Tibial nerve (tissue), 4 donors: Measurements from ENCODE around the gene DOHH. TPM values are rescaled to one million over a fixed set of nuclear protein-coding genes. Genes with fewer than 3 reads are reported as not detected.

Experiments
- DNase-seq, 2 donors: peaks; one replicate each; pipeline ENCODE4 v3.0.0-alpha.2; 2019; ENCODE audit warnings: low spot score in 2 of 2
- H3K27ac ChIP-seq, 4 donors: fragments of 200-600 bp; sonication (generic) in 3 of 4; one replicate each; pipeline ENCODE4 v1.5.1; 2017 to 2019; ENCODE audit warnings: mild to moderate bottlenecking in 1 of 4
- H3K27me3 ChIP-seq, 2 donors: fragments of 200-600 bp; sonication (generic) in 1 of 2; one replicate each; pipeline versions ENCODE4 v1.5.1 to v1.6.0; 2017 to 2019
- H3K36me3 ChIP-seq, 3 donors: fragments of 200-600 bp; sonication (generic); one replicate each; pipeline ENCODE4 v1.5.1; 2018 to 2019
- H3K4me1 ChIP-seq, 4 donors: fragments of 200-600 bp; sonication (generic) in 3 of 4; one replicate each; pipeline ENCODE4 v1.5.1; 2017 to 2019
- H3K4me3 ChIP-seq, 4 donors: fragments of 200-600 bp; sonication (generic) in 3 of 4; one replicate each; pipeline ENCODE4 v1.5.1; 2017 to 2019; ENCODE audit warnings: mild to moderate bottlenecking in 1 of 4, moderate library complexity in 1 of 4
- H3K9me3 ChIP-seq, 4 donors: fragments of 200-600 bp; sonication (generic) in 3 of 4; one replicate each; pipeline ENCODE4 v1.5.1; 2017 to 2019
- EP300 ChIP-seq, 2 donors: sonication (generic); formaldehyde crosslinking; IDR thresholded peaks; one replicate each; pipeline ENCODE4 v1.6.1; 2017; ENCODE audit warnings: antibody characterized with exemption in 2 of 2, mild to moderate bottlenecking in 1 of 2
- POLR2A ChIP-seq, 2 donors: fragments of 450-650 bp; IDR thresholded peaks; one replicate each; pipeline ENCODE4 v1.6.1; 2017; ENCODE audit warnings: antibody characterized with exemption in 2 of 2, mild to moderate bottlenecking in 2 of 2, moderate library complexity in 2 of 2
- WGBS, 2 donors: methylation state at CpG; one replicate each; pipeline ENCODE4 v1.1.5; 2018; 5-methylcytosine and 5-hydroxymethylcytosine counted together
- total RNA-seq, 4 donors: library from RNA; depleted of rRNA; stranded (reverse); fragments of >200 nt; gene quantifications; one replicate each; pipeline ENCODE4 v1.1.0, GENCODE V29; 2016
- TF ChIP-seq, protein P1 (sequence below), 5 experiments: fragments of 200-600 bp in 3 of 5; fragments of 450-650 bp in 2 of 5; sonication (generic) in 3 of 5; IDR thresholded peaks; one replicate each; pipeline ENCODE4 v1.5.1; 2016 to 2019; ENCODE audit warnings: antibody characterized with exemption in 5 of 5, mild to moderate bottlenecking in 3 of 5, moderate library complexity in 2 of 5

Gene DOHH
- total RNA-seq, 4 donors from 2014 or later: 19.7 to 30.3 (median 23.0) TPM

DNA sequence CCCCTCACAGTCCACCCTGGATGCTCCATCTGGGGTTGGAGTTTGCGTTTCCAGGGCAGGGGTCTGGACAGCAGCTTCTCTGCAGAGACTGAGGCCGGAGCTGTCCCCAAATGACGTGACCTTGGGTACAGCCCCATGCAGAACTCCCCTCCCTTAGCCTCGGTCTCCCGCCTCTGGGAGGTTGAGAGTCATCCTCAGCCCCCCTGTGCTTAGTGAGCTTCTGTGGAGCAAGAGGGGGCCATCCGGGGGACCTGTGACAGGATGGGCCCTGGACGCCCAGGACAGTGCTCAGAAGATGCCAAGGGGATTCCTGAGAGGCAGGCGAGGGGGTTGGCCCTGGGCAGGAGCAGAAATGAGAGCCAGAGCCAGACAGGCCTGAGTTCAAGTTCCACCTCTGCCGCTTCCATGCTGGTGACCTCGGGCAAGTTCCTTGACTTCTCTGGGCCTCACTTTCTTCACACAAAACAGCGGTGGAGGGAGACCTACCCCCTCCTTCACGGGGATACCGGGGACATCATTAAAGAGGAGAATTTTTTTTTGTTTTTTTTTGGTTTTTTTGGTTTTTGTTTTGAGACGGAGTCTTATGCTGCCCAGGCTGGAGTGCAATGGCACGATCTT lies 40.4 kb downstream of the DOHH start:
- DNase-seq: no peak
- H3K27me3 ChIP-seq: no peaks in the 10 kb centered on the region
- H3K36me3 ChIP-seq: peaks cover 5 to 60% (median 6%) of the 10 kb centered on the region in 3 donors
- TF ChIP-seq, protein P1, sequence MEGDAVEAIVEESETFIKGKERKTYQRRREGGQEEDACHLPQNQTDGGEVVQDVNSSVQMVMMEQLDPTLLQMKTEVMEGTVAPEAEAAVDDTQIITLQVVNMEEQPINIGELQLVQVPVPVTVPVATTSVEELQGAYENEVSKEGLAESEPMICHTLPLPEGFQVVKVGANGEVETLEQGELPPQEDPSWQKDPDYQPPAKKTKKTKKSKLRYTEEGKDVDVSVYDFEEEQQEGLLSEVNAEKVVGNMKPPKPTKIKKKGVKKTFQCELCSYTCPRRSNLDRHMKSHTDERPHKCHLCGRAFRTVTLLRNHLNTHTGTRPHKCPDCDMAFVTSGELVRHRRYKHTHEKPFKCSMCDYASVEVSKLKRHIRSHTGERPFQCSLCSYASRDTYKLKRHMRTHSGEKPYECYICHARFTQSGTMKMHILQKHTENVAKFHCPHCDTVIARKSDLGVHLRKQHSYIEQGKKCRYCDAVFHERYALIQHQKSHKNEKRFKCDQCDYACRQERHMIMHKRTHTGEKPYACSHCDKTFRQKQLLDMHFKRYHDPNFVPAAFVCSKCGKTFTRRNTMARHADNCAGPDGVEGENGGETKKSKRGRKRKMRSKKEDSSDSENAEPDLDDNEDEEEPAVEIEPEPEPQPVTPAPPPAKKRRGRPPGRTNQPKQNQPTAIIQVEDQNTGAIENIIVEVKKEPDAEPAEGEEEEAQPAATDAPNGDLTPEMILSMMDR (IDR thresholded peaks at IDR 0.05): no peak
- no peak for TF ChIP-seq EP300 (IDR thresholded peaks at IDR 0.05)
- no peak for TF ChIP-seq POLR2A (IDR thresholded peaks at IDR 0.05)
- no peak overlapping the region for H3K4me3 ChIP-seq
- WGBS, 2 donors: 57 to 63% methylated on average over 12 to 15 of the region's 15 CpGs
- peak overlapping the region; percentile 66 to 92 (median 79) for H3K27ac ChIP-seq
- peaks cover 5 to 69% (median 29%) of the 10 kb centered on the region in 4 donors for H3K4me1 ChIP-seq
- no peaks in the 10 kb centered on the region for H3K9me3 ChIP-seq

DNA sequence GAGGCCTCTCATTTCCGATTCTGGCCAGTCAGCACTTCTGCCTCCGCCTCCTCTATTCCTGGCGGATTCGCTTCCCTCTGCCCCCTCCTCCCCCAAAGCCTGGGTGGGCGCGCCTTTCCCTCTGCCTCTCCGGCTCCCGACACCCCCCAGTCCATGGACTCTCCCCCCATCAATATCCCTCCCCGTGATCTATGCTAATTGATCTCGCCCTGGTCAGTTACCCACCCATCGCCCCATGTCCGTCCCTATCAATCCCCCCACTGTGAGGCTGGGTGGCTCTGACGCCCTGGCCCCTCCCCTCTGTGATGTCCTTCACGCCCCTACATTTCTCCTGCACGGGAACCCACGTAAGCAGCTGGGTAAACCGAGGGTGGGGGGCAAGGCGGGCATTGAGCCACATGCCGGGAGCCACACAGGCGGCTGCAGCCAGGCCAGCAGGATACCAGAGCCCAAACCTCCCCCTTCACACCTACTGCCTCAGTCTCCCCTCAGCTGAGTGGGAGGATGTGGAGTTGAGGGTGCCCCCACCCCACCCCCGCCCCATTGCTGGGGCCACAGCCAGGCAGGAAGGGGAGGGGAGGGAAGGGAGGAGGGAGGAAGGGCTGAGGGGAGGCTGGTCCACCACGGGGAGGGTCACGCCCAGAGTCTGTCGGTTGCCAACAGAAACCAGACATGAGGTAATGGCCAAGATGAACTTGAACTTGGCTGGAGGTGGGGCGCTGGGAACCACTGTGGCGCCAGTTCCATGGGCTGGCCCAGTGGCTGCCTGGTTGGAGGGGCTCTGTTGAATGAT lies 41.2 kb downstream of the DOHH start:
- H3K36me3 ChIP-seq: peaks cover 8 to 62% (median 8%) of the 10 kb centered on the region in 3 donors

DNA sequence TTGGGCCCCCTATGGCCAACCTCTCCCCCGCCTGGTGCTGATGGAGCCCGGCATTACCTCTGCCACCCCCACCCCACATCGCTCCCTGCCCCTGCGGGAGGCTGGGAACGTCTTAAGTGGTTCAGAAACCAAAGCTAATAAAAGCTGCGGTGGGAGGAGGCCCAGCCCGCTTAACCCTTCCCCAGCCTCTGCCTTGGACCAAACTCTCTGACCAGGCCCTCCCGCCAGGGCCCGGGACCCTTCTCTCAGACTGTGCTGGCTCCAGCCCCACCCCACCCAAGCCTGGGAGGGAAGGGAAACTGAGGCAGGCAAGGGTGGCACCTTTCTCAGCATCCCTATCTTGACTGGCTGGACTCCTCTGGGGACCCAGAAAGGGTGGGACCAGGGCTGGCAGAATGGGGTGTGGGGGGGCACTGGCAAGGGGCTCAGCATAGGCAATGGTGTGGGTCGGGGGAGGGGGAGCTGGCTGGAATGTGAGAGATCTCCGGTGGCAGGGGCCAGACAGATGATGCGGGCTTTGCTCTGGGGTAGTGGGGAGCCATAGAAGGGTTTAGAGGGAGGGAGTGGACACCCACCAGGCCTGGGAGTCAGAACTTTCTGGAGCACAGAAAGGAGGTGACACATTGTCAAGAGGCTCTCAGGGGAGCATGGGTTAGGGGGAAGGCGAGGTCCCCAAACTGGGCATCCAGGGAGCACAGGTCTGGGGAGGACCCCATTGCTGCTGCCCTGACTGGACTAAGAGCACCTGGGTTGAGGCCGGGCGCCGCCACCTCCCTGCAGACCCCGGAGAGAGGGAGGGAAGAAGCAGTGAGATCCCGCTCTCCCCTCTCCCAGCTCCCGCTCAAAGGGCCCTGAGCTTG lies 42.0 kb downstream of the DOHH start:
- peak overlapping the region; percentile 66 to 92 (median 79) for H3K27ac ChIP-seq
- H3K4me3 ChIP-seq: peak overlapping the region in 1 of 4 donors; percentile 9
- H3K9me3 ChIP-seq: no peaks in the 10 kb centered on the region
- no peak for DNase-seq
- H3K27me3 ChIP-seq: no peaks in the 10 kb centered on the region
- WGBS, 2 donors: 24 to 35% methylated on average over 17 to 18 of the region's 19 CpGs
- H3K4me1 ChIP-seq: peaks cover 5 to 56% (median 29%) of the 10 kb centered on the region in 4 donors
- TF ChIP-seq POLR2A (IDR thresholded peaks at IDR 0.05) (no peak), EP300 (IDR thresholded peaks at IDR 0.05) (no peak)
- TF ChIP-seq, protein P1 (IDR thresholded peaks at IDR 0.05): no peak
- peaks cover 7 to 62% (median 11%) of the 10 kb centered on the region in 3 donors for H3K36me3 ChIP-seq

More for the DNA sequence above, 41.2 kb downstream of the DOHH start:
- Histone ChIP-seq H3K9me3 (no peaks in the 10 kb centered on the region), H3K4me3 (peak overlapping the region in 1 of 4 donors; percentile 9), H3K27me3 (no peaks in the 10 kb centered on the region), H3K27ac (peak overlapping the region; percentile 66 to 92 (median 79)), H3K4me1 (peaks cover 5 to 63% (median 29%) of the 10 kb centered on the region in 4 donors)
- peak; percentile 83 to 87 for DNase-seq
- no peak for TF ChIP-seq POLR2A (IDR thresholded peaks at IDR 0.05)
- peak in 1 of 2 donors; percentile 71 for TF ChIP-seq EP300 (IDR thresholded peaks at IDR 0.05)
- WGBS, 2 donors: 6 to 9% methylated on average over 21 to 26 of the region's 26 CpGs

DNA sequence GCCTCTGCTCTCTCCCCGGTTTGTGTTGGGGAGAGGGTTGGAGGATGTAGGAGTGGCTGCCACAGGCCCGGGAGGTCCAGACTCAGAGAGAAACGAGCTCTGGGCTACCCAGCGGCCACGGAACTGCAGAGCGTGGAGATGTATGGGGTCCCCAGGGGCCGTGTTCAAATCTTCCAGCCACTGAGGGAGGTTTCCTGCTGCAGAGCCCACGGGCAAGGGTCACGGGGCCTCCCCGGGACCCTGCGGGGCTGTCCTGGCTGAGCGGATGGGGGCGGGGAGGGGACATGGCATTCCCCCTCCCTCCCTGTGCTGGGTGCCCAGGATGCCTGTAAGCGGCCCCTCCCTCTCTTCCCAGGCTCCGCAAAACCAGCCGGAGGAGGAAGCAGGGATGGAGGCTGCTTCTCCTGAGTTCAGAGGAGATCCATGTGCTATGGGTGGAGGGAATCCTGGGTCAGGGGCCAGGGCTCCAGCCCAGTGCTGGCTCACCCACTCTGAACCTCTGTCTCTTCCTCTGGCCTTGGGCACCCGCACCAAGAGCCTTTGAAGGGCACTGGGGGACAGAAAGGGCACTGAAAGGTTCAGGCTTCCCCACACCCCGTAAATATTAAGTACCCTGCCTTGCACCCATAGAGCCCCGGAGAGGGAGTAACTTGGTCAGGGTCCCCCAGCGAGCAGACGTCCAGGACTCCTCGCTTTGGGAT lies 42.8 kb downstream of the DOHH start:
- DNase-seq: no peak
- no peak for TF ChIP-seq EP300 (IDR thresholded peaks at IDR 0.05)
- TF ChIP-seq, protein P1 (IDR thresholded peaks at IDR 0.05): no peak
- no peak for TF ChIP-seq POLR2A (IDR thresholded peaks at IDR 0.05)
- peaks cover 5 to 49% (median 29%) of the 10 kb centered on the region in 4 donors for H3K4me1 ChIP-seq
- WGBS, 2 donors: 31 to 39% methylated on average over 12 to 18 of the region's 22 CpGs
- H3K27me3 ChIP-seq: no peaks in the 10 kb centered on the region
- no peak overlapping the region for H3K4me3 ChIP-seq
- H3K27ac ChIP-seq: peak overlapping the region; percentile 66 to 92 (median 79)
- H3K36me3 ChIP-seq: peaks cover 11 to 62% (median 14%) of the 10 kb centered on the region in 3 donors
- H3K9me3 ChIP-seq: no peaks in the 10 kb centered on the region
